K562 (cell line): ENCODE data around the gene ZP3. TPM values are rescaled to one million over a fixed set of nuclear protein-coding genes. Genes with fewer than 3 reads are reported as not detected.

Experiments used
- HEY1 ChIP-seq: fragments of 250-450 bp; sonication (Bioruptor Pico); IDR thresholded peaks from 2 replicates; pipeline ENCODE4 v1.5.0; 2020; ENCODE audit warnings: mild to moderate bottlenecking, moderate library complexity, borderline replicate concordance
- IRF9 ChIP-seq: fragments of 450-650 bp; IDR thresholded peaks from 2 replicates; pipeline ENCODE4 v1.6.1; 2016; ENCODE audit warnings: missing biosample characterization, missing genetic modification characterization
- MYNN ChIP-seq, 2 experiments: sonication (generic); formaldehyde crosslinking in 1 of 2; IDR thresholded peaks; 2 replicates each; pipeline versions ENCODE4 v1.5.0 to v1.6.1; 2016 to 2020; ENCODE audit warnings: antibody characterized with exemption in 1 of 2, missing genetic modification reagents in 1 of 2
- POU5F1 ChIP-seq: fragments of 150-350 bp; IDR thresholded peaks from 2 replicates; pipeline ENCODE4 v1.6.1; 2014; ENCODE audit warnings: borderline replicate concordance, low read length, low read depth, mild to moderate bottlenecking; ENCODE audit not compliant: partially characterized antibody
- RAD51 ChIP-seq: fragments of 450-650 bp; IDR thresholded peaks from 2 replicates; pipeline ENCODE4 v1.7.1; 2016; ENCODE audit warnings: low read depth, mild to moderate bottlenecking, borderline replicate concordance
- RBFOX2 ChIP-seq: fragments of 200-400 bp; formaldehyde crosslinking; IDR thresholded peaks from 2 replicates; pipeline ENCODE4 v1.6.1; 2017; ENCODE audit warnings: low read depth, mild to moderate bottlenecking, low read length, moderate library complexity
- SFPQ ChIP-seq: fragments of 200-400 bp; formaldehyde crosslinking; IDR thresholded peaks from 2 replicates; pipeline ENCODE4 v1.6.1; 2017; ENCODE audit warnings: mild to moderate bottlenecking, low read depth, low read length, moderate library complexity
- ZFX ChIP-seq: sonication (generic); formaldehyde crosslinking; IDR thresholded peaks from 2 replicates; pipeline ENCODE4 v1.8.0; 2022; ENCODE audit warnings: mild to moderate bottlenecking, missing genetic modification reagents, moderate library complexity
- ZNF609 ChIP-seq: sonication (generic); formaldehyde crosslinking; IDR thresholded peaks from 2 replicates; pipeline ENCODE4 v1.8.1; 2023; ENCODE audit warnings: missing genetic modification reagents, mild to moderate bottlenecking, borderline replicate concordance
- ZNF740 ChIP-seq, 3 experiments: fragments of 200-800 bp in 1 of 3; sonication (Bioruptor generic) in 1 of 3; sonication (generic) in 1 of 3; formaldehyde crosslinking in 1 of 3; IDR thresholded peaks; 2 replicates each; pipeline versions ENCODE4 v1.6.1 to v1.8.0; 2016 to 2022; ENCODE audit warnings: mild to moderate bottlenecking in 2 of 3, missing compliant biosample characterization in 2 of 3, missing genetic modification characterization in 2 of 3, missing genetic modification reagents in 1 of 3
- polyA plus RNA-seq, 8 experiments: library from polyadenylated mRNA; depleted of rRNA in 4 of 8; stranded (reverse) in 5 of 8; unstranded in 3 of 8; fragments of >200 nt; fragmentation: Nextera tagmentation in 2 of 8; fragmentation: Illumina TruSeq in 1 of 8; extraction: Ambion mirVana in 2 of 8; extraction: Trizol in 1 of 8; gene quantifications; 2 replicates each; pipeline versions ENCODE4 v1.2.1 to v1.2.3, GENCODE V29; 2011 to 2014; ENCODE audit warnings: inconsistent platforms in 1 of 8, missing spikeins in 1 of 8
- total RNA-seq, 7 experiments: library from RNA; depleted of rRNA in 6 of 7; stranded (reverse); fragments of >200 nt in 6 of 7; fragmentation: Illumina TruSeq in 2 of 7; extraction: Trizol in 2 of 7; gene quantifications; 2 replicates each; pipeline versions ENCODE4 v1.2.1 to v1.2.3, GENCODE V29; 2011 to 2021; ENCODE audit warnings: low replicate concordance in 1 of 7

ZP3 gene
- total and polyA plus RNA-seq, 9 of the 15 experiments (the other 6 are each of a cell fraction or from before 2014, with no cell fraction given) = 1.4 to 3.8 (median 2.4) TPM

GRCh38 chr7:76392531-76393115 is 32.1 kb upstream of the ZP3 start (continued):
- no peak for TF ChIP-seq IRF9 (tag)
- TF ChIP-seq RAD51 = no peak
- TF ChIP-seq SFPQ = no peak
- no peak for TF ChIP-seq POU5F1
- peak; percentile 18; the same call in 1 of the 2 replicates for TF ChIP-seq ZFX (CRISPR knock-in tag)
- no peak for TF ChIP-seq RBFOX2
- 0 out of 2 replicates have a peak, but pooled peaks have one; percentile 50 for TF ChIP-seq HEY1 (CRISPR knock-in tag)
- no peak for TF ChIP-seq MYNN (IDR thresholded peaks at IDR 0.05)
- TF ChIP-seq MYNN (CRISPR knock-in tag; IDR thresholded peaks at IDR 0.05) = no peak
- no peak for TF ChIP-seq ZNF609 (CRISPR knock-in tag)
- TF ChIP-seq ZNF740 (CRISPR knock-in tag; IDR thresholded peaks at IDR 0.05) = no peak
- TF ChIP-seq ZNF740 (tag; IDR thresholded peaks at IDR 0.05) = no peak
